Activated naive CD8-positive, alpha-beta T cell treated with anti-CD3 and anti-CD28 coated beads for 36 hours (primary cell): ENCODE results near the gene EXO1. TPM values are rescaled to one million over a fixed set of nuclear protein-coding genes. Genes with fewer than 3 reads are reported as not detected.

Source experiments
- total RNA-seq, 2 experiments: library from RNA; stranded (reverse); gene quantifications; one replicate each; pipeline ENCODE4 v1.2.3, GENCODE V29; 2021

Gene EXO1
- total RNA-seq, 2 experiments from 2014 or later = 91.8 to 94.8 TPM

Other genes starting within 250 kb of the EXO1 start
- gene CHML, start 207.8 kb upstream of the EXO1 start, total RNA-seq = 10 to 100 TPM; 24.3 to 27.6 TPM
- 1 to 10 TPM; 8.6 to 9.3 TPM for gene OPN3, start 207.8 kb upstream of the EXO1 start, total RNA-seq
- under 1 TPM in 1 of 2 experiments, not detected in 1; 0.32 TPM for gene WDR64, start 195.9 kb upstream of the EXO1 start, total RNA-seq
- not detected for gene BECN2, start 109.6 kb downstream of the EXO1 start, total RNA-seq
- not detected for gene MAP1LC3C, start 150.9 kb downstream of the EXO1 start, total RNA-seq